Measurements from ENCODE around the gene FBXO36.

- TF ChIP-seq POLR2A (IDR thresholded peaks at IDR 0.05) (no peak), CTCF (IDR thresholded peaks at IDR 0.05) (peak in 1 of 4 experiments; percentile 8)
These were observed 11.4 kb upstream of the FBXO36 start for GRCh38 chr2:229910832-229911412.

Data from prostate gland (tissue), 2 donors.